Naive thymus-derived CD4-positive, alpha-beta T cell (primary cell): ENCODE measurements around the gene SCNN1G. TPM values are rescaled to one million over a fixed set of nuclear protein-coding genes. Genes with fewer than 3 reads are reported as not detected.

Experiments used
- ATAC-seq: fragments of 150-1000 bp; cut with Tn5 transposase; 2 replicates; pipeline ENCODE4 v1.10.0; 2021; ENCODE audit warnings: mild to moderate bottlenecking, moderate library complexity
- CTCF ChIA-PET: fragments of 350-600 bp; sonication (Branson Sonifier 250); formaldehyde crosslinking; loops from one replicate; lab custom pipeline; 2021; ENCODE audit warnings: antibody characterized with exemption; lab: Charles Lee
- POLR2A ChIA-PET: fragments of 350-600 bp; sonication (Branson Sonifier 250); formaldehyde crosslinking; loops from one replicate; lab custom pipeline; 2021; ENCODE audit warnings: antibody characterized with exemption, inconsistent platforms; lab: Charles Lee
- DNase-seq, 9 donors: peaks; one replicate each; pipeline versions ENCODE4 v3.0.0 to v3.0.0-alpha.2; 2020 to 2022; ENCODE audit warnings: mixed read lengths in 1 of 9
- H3K27ac ChIP-seq: one replicate; pipeline ENCODE4 v1.7.0; 2013; ENCODE audit warnings: mild to moderate bottlenecking, low read depth, low read length, moderate library complexity
- H3K27me3 ChIP-seq, 2 donors: one replicate each; pipeline ENCODE4 v1.7.0; 2013; ENCODE audit warnings: low read length in 2 of 2, mild to moderate bottlenecking in 2 of 2, moderate library complexity in 2 of 2; ENCODE audit not compliant: control insufficient read depth in 2 of 2, insufficient read depth in 2 of 2
- H3K36me3 ChIP-seq, 3 experiments: 1 replicate in 2 of 3; 2 replicates in 1 of 3; pipeline ENCODE4 v1.7.0; 2013; ENCODE audit warnings: low read length in 3 of 3, mild to moderate bottlenecking in 3 of 3, moderate library complexity in 1 of 3; ENCODE audit not compliant: insufficient read depth in 3 of 3, control insufficient read depth in 2 of 3
- H3K4me1 ChIP-seq, 2 donors: one replicate each; pipeline ENCODE4 v1.7.0; 2013; ENCODE audit warnings: low read length in 2 of 2, mild to moderate bottlenecking in 2 of 2, moderate library complexity in 1 of 2; ENCODE audit not compliant: control insufficient read depth in 2 of 2, insufficient read depth in 2 of 2
- H3K4me3 ChIP-seq: 2 replicates; pipeline ENCODE4 v1.7.0; 2013; ENCODE audit warnings: mild to moderate bottlenecking, low read length
- H3K9me3 ChIP-seq, 3 experiments: 1 replicate in 2 of 3; 2 replicates in 1 of 3; pipeline ENCODE4 v1.7.0; 2013; ENCODE audit warnings: low read length in 3 of 3; ENCODE audit not compliant: control insufficient read depth in 2 of 3
- H3K27ac Mint-ChIP-seq, 9 donors: one replicate each; pipeline ENCODE4 v1.8.0; 2020 to 2022; ENCODE audit warnings: mixed read lengths in 9 of 9, mild to moderate bottlenecking in 8 of 9, moderate library complexity in 5 of 9, inconsistent platforms in 2 of 9
- H3K27me3 Mint-ChIP-seq, 5 donors: one replicate each; pipeline ENCODE4 v1.8.0; 2021 to 2022; ENCODE audit warnings: mixed read lengths in 5 of 5, mild to moderate bottlenecking in 1 of 5
- H3K36me3 Mint-ChIP-seq, 5 donors: one replicate each; pipeline ENCODE4 v1.8.0; 2020 to 2022; ENCODE audit warnings: mixed read lengths in 5 of 5, mild to moderate bottlenecking in 3 of 5, inconsistent platforms in 1 of 5
- H3K4me1 Mint-ChIP-seq, 7 donors: one replicate each; pipeline ENCODE4 v1.8.0; 2020 to 2022; ENCODE audit warnings: mixed read lengths in 7 of 7, mild to moderate bottlenecking in 3 of 7, inconsistent platforms in 1 of 7
- H3K4me3 Mint-ChIP-seq, 10 donors: one replicate each; pipeline ENCODE4 v1.8.0; 2020 to 2022; ENCODE audit warnings: mild to moderate bottlenecking in 10 of 10, mixed read lengths in 10 of 10, moderate library complexity in 6 of 10, inconsistent platforms in 2 of 10
- H3K9me3 Mint-ChIP-seq, 11 donors: one replicate each; pipeline ENCODE4 v1.8.0; 2020 to 2022; ENCODE audit warnings: mixed read lengths in 11 of 11, mild to moderate bottlenecking in 4 of 11, inconsistent platforms in 1 of 11, moderate library complexity in 1 of 11
- intact Hi-C, 2 donors: fragments of 100-400 bp; cut with micrococcal nuclease; formaldehyde crosslinking; loops; one replicate each; pipeline ENCODE4 v1.15.1; 2023
- polyA plus RNA-seq, 2 donors: library from polyadenylated mRNA; unstranded; fragments of 300-500 nt; fragmentation: Illumina TruSeq; gene quantifications; one replicate each; pipeline ENCODE4 v1.2.3, GENCODE V29; 2021
- total RNA-seq, 6 experiments: library from RNA in 5 of 6; stranded (reverse) in 5 of 6; gene quantifications; 1 replicate in 5 of 6; 2 replicates in 1 of 6; pipeline ENCODE4 v1.2.3 and lab custom pipeline; 2021 to 2026

Gene SCNN1G
- total and polyA plus RNA-seq, 7 experiments from 2014 or later = not detected

- Histone ChIP-seq H3K27me3 (no peaks in the 10 kb centered on the region), H3K4me1 (no peaks in the 10 kb centered on the region), H3K36me3 (no peaks in the 10 kb centered on the region), H3K9me3 (no peaks in the 10 kb centered on the region), H3K4me3 (no peak overlapping the region), H3K27ac (no peak overlapping the region)
- no peak overlapping the region for H3K27ac Mint-ChIP-seq
- no peaks in the 10 kb centered on the region for H3K4me1 Mint-ChIP-seq
- ATAC-seq = no peak
- intact Hi-C loops = no loop called here
- CTCF ChIA-PET = no interaction called here
- peaks cover 0 to 4% (median 0%) of the 10 kb centered on the region in 11 donors for H3K9me3 Mint-ChIP-seq
- no peak overlapping the region for H3K4me3 Mint-ChIP-seq
- peaks cover 0 to 24% (median 17%) of the 10 kb centered on the region in 5 donors for H3K27me3 Mint-ChIP-seq
- POLR2A ChIA-PET = no interaction called here
- H3K36me3 Mint-ChIP-seq = no peaks in the 10 kb centered on the region
- DNase-seq = no peak
These were observed 73.9 kb downstream of the SCNN1G start for GRCh38 chr16:23256440-23256839.

DNA sequence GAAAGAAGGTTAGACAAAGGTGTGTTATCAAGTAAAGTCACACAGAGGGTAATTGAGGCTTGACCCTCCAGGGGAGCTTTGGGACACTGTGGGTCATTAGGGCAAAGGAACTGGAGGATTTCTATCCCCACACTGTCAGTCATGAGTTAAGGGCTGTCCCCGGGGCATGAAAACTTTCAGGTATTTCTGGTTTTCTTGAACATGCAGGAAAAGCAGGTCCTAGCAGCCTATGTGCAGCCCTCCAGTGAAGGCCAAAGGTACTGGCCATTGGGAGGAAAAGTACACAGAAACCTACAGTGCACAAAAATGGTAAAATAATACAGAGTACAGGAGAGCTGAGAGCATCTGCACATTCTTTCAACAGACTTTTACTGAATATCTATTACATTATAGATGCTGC is 75.1 kb downstream of the SCNN1G start:
- H3K4me3 ChIP-seq = no peak overlapping the region
- DNase-seq (no peak), ATAC-seq (no peak)
- Mint-ChIP-seq H3K27me3 (peaks cover 0 to 24% (median 12%) of the 10 kb centered on the region in 5 donors), H3K9me3 (peaks cover 0 to 4% (median 0%) of the 10 kb centered on the region in 11 donors), H3K36me3 (no peaks in the 10 kb centered on the region), H3K27ac (no peak overlapping the region), H3K4me3 (no peak overlapping the region), H3K4me1 (no peaks in the 10 kb centered on the region)
- no peaks in the 10 kb centered on the region for H3K36me3 ChIP-seq
- H3K9me3 ChIP-seq = no peaks in the 10 kb centered on the region
- POLR2A ChIA-PET = no interaction called here
- CTCF ChIA-PET = no interaction called here
- no peaks in the 10 kb centered on the region for H3K27me3 ChIP-seq
- no peaks in the 10 kb centered on the region for H3K4me1 ChIP-seq
- intact Hi-C loops = no loop called here
- H3K27ac ChIP-seq = no peak overlapping the region

- no peak overlapping the region for H3K27ac ChIP-seq
- no peaks in the 10 kb centered on the region for H3K27me3 ChIP-seq
- H3K36me3 ChIP-seq = no peaks in the 10 kb centered on the region
- peaks cover 0 to 28% (median 12%) of the 10 kb centered on the region in 5 donors for H3K27me3 Mint-ChIP-seq
- no peaks in the 10 kb centered on the region for H3K4me1 ChIP-seq
- no peaks in the 10 kb centered on the region for H3K9me3 ChIP-seq
- ChIA-PET POLR2A (no interaction called here), CTCF (no interaction called here)
- DNase-seq (no peak), ATAC-seq (no peak)
- H3K27ac Mint-ChIP-seq = no peak overlapping the region
- no peaks in the 10 kb centered on the region for H3K36me3 Mint-ChIP-seq
- intact Hi-C loops = no loop called here
- H3K4me1 Mint-ChIP-seq = no peaks in the 10 kb centered on the region
- no peak overlapping the region for H3K4me3 Mint-ChIP-seq
- peaks cover 0 to 4% (median 0%) of the 10 kb centered on the region in 11 donors for H3K9me3 Mint-ChIP-seq
- no peak overlapping the region for H3K4me3 ChIP-seq
These were observed 76.3 kb downstream of the SCNN1G start for GRCh38 chr16:23258919-23259237.

Other genes with a start within 250 kb of the SCNN1G start
- 1 to 10 TPM; 2.7 to 6.0 (median 4.1) TPM for gene USP31, start 33.3 kb upstream of the SCNN1G start, total RNA-seq
- under 1 TPM; 0.20 to 0.37 TPM for gene USP31, start 33.3 kb upstream of the SCNN1G start, polyA plus RNA-seq
- gene SCNN1B, start 119.6 kb downstream of the SCNN1G start, total RNA-seq = not detected
- not detected for gene SCNN1B, start 119.6 kb downstream of the SCNN1G start, polyA plus RNA-seq